ENCODE data around the gene CATSPER2.
"Not testable (repeated sequence)": the region's sequence is repeated elsewhere in the genome, so short reads cannot be mapped to it uniquely, and the experiment has no call there.

Gene CATSPER2

DNA sequence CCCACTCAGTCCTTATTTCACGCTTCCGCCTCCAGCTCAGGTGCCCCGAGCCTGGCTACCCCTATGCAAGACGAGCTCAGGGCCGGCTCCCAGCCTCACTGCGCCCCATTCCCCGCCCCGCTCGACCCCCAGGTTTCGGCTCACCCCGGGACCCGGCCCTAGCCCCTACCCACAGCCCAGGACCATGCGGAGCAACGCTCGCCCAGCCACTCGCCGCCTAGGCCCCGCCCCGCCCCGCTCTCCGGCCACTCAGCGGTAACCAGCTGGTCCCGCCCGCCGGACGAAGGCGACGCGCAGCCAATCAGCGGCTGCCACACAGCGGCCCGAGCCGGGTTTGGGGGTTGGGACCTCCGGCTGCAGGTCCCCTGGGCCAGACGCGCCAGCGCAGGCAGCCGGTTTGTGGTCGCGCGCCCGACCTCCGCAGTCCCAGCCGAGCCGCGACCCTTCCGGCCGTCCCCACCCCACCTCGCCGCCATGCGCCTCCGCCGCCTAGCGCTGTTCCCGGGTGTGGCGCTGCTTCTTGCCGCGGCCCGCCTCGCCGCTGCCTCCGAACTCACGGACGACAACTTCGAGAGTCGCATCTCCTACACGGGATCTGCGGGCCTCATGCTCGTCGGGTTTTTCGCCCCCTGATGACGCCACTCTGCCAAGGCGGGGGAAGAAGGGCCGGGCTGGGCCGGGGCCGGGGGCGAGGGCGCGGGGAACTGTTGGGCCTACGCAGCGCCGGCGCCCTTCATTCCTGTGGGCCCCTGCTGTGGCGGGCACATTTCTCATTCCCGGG, at the start of gene CATSPER2:
CATSPER2 (minus strand) TSS at position 196 of the 781 bp plus-strand sequence. CDS start 783 bp downstream, outside the sequence.
- no peak within 1 kb of the TSS for H3K4me3 Mint-ChIP-seq
- H3K36me3 Mint-ChIP-seq: peaks cover 18% of the 10 kb centered on the region
- no peaks in the 10 kb centered on the region for H3K4me1 Mint-ChIP-seq

DNA sequence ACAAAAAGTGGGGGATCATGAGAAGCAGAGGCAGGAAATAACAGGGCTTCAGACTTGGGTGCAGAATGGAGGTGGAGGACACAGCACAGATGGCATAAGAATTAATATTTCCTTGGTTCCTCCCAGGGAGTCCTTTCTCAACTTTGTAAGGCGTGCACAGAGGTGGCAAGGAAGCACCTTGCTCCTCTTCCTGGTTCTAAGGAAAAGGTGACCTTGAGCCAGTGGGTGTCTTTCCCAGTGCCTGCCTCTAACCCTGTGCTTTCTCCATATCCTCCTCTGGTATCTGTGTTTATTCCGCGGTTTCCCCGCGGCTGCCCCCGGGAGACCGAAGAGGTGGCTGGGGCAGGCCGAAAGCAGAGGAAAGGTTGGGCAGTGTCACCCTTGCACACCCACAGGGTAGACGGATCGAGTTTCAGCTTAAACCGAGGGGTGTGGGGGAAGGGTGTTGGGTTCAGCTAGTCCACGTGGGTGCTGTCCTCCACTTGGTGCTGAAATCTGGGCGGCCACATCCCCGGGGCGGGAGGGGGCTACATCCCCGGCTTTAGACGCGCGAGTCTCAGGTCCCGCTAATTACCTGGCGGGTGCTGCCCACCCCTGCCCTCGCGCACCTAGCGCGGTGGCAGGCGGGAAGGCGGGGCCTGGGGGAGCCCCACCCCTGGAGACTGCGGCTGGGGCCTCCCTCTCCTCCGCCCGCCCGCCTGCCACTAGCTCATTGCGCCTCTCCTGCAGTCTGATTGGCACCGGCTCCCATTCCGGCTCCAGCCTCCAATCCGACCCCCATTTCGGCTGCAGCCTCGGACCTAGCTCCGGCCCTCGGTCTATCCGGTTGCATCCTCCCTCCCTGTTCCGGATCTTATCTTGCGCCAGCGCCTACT, 44.7 kb upstream of the CATSPER2 start, which contains the start of gene CKMT1A:
CKMT1A (plus strand) TSS at position 712 of the 875 bp plus-strand sequence. CDS start 192 bp downstream, outside the sequence.
- H3K36me3 Mint-ChIP-seq, H3K4me1 Mint-ChIP-seq, H3K4me3 Mint-ChIP-seq, H3K27ac Mint-ChIP-seq, H3K9me3 Mint-ChIP-seq, H3K27me3 Mint-ChIP-seq: not testable (repeated sequence)

More for the DNA sequence above, at the start of gene CATSPER2:
- H3K27ac Mint-ChIP-seq: no peak within 1 kb of the TSS
- H3K9me3 Mint-ChIP-seq: no peaks in the 10 kb centered on the region
- no peaks in the 10 kb centered on the region for H3K27me3 Mint-ChIP-seq

DNA sequence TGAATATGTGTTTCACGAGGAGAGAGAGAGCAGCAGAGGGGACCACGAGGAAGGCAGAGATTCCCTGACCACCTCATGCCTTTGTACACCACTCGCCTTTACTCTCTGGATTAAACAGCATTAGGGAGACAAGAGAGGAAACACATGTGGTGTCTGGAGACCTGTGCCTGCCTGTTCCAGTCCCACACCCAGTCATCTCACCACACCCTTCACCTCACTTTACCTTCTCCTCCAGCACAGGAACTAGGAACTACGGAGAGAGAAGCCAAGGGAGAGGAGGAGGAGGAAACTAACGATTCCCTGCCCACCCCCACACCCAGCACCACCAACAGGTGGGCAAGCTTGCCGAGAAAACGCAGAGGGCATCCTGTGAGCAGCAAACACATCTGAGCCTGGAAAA, 44.0 kb upstream of the CATSPER2 start:
- not testable (repeated sequence) for H3K27me3 Mint-ChIP-seq, H3K36me3 Mint-ChIP-seq, H3K4me1 Mint-ChIP-seq, H3K9me3 Mint-ChIP-seq, H3K27ac Mint-ChIP-seq, H3K4me3 Mint-ChIP-seq

DNA sequence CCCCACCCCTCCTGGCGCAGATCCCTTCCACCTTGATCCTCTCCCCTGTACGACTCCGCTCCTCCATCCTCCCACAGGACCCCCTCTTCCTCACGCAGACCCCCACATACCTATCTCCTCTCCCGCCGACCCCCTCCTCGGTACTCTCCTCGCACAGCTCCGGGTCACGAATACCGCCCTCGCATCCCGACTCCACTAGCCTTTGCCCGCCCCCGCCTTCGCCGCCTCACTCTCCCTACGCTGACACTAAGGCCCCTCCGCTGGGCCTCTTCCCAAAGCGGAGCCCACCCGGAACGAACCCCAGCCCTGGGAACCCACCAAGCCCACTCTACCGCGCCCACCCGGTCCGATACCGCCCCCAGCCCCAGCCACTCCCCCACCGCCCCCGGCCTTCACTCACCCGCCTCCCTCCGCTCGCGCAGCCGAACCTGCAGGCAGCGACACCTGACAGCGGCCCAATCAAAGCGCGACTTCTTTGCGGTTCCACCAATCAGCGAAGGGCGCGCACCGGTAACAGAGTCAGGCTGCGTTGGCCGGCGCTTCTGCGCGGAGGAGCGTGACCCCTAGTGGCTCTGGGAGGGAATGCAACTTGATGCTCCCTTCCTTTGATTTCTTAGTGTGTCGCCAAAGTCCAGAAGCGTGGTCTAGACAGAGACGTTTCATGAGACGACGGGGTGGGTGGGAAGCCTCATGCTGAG, 41.1 kb upstream of the CATSPER2 start:
- not testable (repeated sequence) for H3K4me1 Mint-ChIP-seq, H3K36me3 Mint-ChIP-seq, H3K27me3 Mint-ChIP-seq, H3K27ac Mint-ChIP-seq, H3K4me3 Mint-ChIP-seq, H3K9me3 Mint-ChIP-seq

DNA sequence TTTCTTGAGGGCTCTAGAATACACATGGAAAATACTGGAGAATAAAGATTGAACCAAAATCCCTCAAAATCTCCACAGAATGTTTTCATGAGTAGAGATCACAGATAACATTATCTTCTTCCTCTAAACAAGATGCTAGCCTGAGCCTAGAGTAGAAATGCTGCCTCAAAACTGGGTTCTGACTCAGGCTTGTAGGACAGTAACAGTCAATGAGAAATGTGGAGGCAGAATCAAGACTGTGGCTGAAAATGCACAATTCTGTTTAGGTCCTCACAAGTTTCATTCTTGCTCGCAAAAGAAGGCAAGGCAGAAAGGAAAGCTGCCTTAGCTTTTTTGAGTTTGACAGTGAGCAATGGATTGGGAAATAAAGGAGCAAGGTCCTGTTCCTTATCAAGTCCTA, 25.5 kb upstream of the CATSPER2 start:
- not testable (repeated sequence) for H3K27me3 Mint-ChIP-seq, H3K4me1 Mint-ChIP-seq, H3K27ac Mint-ChIP-seq, H3K4me3 Mint-ChIP-seq, H3K9me3 Mint-ChIP-seq, H3K36me3 Mint-ChIP-seq

DNA sequence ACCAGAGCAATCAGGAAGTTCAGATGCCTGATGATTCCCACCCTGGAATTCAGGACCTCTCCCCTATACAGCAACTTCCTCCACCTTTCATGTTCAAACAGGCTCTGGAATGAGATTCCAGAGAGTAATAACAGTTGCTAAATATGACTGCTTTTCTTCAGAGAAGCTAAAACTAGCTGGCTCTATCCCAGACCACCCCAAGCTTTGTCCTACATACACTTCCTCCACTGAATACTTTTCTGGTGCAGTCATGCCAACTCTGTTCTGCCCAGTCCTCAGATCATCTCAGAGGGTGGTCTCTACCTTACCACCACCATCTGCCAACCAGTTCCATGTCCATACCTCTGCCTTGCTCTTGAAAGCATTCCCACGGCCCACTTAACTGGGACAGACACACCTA, 17.5 kb upstream of the CATSPER2 start:
- H3K4me1 Mint-ChIP-seq, H3K36me3 Mint-ChIP-seq, H3K27me3 Mint-ChIP-seq, H3K27ac Mint-ChIP-seq, H3K9me3 Mint-ChIP-seq, H3K4me3 Mint-ChIP-seq: not testable (repeated sequence)

DNA sequence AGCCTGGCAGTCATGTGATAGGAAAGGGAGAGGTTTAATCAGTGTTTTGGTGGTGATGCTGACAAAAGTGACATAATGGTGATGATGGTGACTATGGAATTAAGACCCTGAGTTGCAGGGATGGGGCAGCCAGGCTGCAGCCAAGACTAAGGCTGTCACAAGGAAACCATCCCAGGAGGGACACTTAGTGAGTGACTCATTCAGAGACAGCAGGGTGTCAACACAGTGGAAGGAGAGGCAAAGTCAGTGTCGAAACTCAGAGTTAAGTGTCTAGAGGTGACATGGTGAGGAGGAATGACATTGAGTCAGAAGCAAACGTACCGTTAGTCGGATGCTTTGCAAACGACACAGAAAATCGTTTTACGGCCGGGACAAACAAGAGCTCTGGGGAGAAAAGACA, 14.7 kb upstream of the CATSPER2 start:
- H3K36me3 Mint-ChIP-seq, H3K9me3 Mint-ChIP-seq, H3K27me3 Mint-ChIP-seq, H3K27ac Mint-ChIP-seq, H3K4me3 Mint-ChIP-seq, H3K4me1 Mint-ChIP-seq: not testable (repeated sequence)

DNA sequence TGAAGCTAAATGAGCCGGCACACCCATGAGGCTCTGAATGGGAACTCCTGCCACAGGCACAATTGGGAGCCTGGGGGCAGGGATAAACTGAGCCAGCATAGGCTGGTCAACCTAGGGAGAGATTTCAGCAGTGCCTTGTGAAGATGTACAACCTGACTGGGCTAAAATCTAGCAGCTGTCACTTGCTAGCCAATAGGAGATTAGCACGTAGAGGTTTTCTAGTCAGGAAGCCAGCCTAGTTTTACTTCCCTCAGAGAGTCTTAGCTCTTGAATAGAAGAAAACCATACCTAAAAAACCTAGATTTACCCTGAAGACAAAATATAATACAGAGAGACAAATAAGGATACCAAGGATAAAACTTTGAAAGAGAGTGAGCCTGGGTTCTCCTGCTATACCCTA, 13.6 kb upstream of the CATSPER2 start:
- H3K9me3 Mint-ChIP-seq, H3K27ac Mint-ChIP-seq, H3K27me3 Mint-ChIP-seq, H3K4me3 Mint-ChIP-seq, H3K4me1 Mint-ChIP-seq, H3K36me3 Mint-ChIP-seq: not testable (repeated sequence)

DNA sequence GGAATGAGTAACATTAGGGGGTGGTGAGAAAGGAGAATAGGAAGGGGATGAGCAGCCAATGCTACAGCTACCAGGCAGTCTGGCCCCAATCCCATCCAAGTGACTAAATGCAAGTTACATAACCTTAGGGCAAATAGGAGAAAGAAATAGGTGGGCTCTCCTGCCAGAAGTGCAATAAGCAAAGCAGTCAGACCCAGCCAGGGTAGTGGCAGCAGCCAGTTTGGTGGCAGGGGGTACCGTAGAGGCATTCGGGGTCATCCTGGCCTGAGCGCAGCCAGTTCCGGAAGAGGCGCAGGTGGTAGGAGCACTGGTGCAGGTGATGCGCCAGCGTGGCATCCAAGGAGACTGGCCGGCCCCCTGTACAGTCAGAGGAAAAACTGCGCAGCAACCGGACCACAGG, 11.1 kb upstream of the CATSPER2 start:
- not testable (repeated sequence) for H3K4me3 Mint-ChIP-seq, H3K27me3 Mint-ChIP-seq, H3K4me1 Mint-ChIP-seq, H3K9me3 Mint-ChIP-seq, H3K36me3 Mint-ChIP-seq, H3K27ac Mint-ChIP-seq

DNA sequence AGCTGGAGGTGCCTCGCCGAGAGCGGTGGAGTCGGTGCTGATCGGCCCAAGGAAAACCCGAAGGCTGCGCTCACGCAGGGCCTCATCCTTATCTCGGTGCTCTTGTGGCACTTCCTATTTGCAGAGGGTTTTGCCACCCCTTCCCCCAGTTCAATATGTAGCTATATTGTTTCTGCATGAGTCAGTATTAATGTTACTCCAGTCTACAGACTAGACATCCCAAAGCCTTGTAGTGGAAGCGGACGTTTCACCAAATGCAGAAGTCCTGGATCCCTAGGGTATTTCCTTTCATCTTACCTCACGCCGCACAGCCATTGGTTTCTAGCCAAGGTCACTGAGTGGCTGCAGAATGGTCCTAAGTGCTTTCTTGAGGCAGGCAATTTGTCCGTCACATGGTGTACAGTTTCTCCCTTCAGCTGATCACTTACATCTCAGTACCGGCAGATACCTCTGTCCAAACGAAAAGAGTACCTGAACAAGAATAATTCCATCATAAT, 834 bp upstream of the CATSPER2 start:
- H3K27ac Mint-ChIP-seq, H3K9me3 Mint-ChIP-seq, H3K4me1 Mint-ChIP-seq, H3K27me3 Mint-ChIP-seq, H3K4me3 Mint-ChIP-seq: not testable (repeated sequence)
- peaks cover 18% of the 10 kb centered on the region for H3K36me3 Mint-ChIP-seq

DNA sequence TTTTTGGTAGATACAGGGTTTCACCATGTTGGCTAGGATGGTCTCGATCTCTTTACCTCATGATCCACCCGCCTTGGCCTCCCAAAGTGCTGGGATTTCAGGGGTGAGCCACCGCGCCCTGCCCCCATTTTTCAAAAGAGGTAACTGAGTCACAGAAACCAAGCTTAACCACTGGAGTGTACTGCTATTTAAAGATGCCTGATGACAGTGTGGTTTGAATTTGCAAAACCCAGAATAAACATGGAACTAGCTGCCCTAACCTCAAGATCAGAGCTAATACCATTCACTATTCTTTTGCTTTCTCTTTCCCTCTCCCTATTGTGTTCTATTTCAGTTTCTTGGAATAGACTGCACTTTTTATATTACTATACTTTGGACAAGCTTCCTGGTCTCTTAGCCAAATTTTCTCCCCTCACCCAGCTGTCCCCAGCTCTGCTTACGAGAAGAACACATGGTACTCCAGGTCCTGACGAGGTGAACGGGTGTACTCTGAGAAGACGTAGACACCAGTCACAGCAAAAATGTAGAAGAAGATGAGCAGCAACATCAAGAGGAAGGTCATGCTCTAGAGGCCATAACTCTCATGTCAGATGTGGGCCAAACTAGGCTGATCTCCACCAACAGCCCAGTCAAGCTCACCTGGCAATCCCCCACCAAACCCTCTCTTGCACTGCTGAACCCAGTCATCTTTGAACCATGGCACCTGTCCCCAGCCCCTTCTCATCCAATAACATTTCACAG, 10.0 kb downstream of the CATSPER2 start:
- H3K27me3 Mint-ChIP-seq, H3K27ac Mint-ChIP-seq, H3K4me1 Mint-ChIP-seq: not testable (repeated sequence)

DNA sequence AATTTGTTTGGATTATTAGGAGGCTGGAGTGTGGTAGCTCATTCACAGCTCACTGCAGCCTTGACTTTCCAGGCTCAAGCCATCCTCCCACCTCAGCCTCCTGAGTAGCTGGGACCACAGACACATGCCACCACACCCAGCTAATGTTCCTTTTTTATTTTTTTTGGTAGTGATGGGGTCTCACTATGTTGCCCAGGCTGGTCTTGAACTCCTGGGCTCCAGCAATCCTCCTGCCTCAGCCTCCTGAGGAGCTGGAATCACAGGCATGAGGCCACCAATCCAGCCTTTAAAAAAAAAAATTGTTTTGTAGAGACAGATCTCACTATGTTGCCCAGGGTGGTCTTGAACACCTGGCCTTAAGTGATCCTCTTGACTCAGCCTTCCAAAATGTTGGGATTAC, 21.7 kb downstream of the CATSPER2 start:
- H3K9me3 Mint-ChIP-seq, H3K27me3 Mint-ChIP-seq, H3K36me3 Mint-ChIP-seq, H3K27ac Mint-ChIP-seq, H3K4me1 Mint-ChIP-seq, H3K4me3 Mint-ChIP-seq: not testable (repeated sequence)

More for the DNA sequence above, 10.0 kb downstream of the CATSPER2 start:
- H3K36me3 Mint-ChIP-seq, H3K4me3 Mint-ChIP-seq, H3K9me3 Mint-ChIP-seq: not testable (repeated sequence)

DNA sequence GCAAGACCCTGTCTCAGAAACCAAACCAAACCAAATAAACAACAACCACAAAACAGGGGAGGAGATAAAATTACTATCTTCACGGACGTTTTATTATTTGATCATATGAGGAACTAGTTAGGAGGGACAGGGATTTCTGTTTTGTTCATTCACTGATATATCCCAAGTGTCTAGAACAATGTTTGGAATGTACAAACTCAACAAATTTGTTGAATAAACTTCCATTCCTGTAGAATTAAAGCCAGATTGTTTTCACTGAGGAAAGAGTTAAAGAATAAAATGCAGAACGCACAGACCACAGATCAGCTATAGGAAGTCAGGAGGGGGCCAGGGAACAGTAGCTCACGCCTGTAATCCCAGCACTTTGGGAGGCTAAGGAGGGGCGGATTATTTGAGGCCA, 23.5 kb downstream of the CATSPER2 start:
- Mint-ChIP-seq H3K4me3 (no peak overlapping the region), H3K4me1 (no peaks in the 10 kb centered on the region), H3K27ac (no peak overlapping the region), H3K27me3 (peaks cover 2% of the 10 kb centered on the region), H3K36me3 (no peaks in the 10 kb centered on the region), H3K9me3 (no peaks in the 10 kb centered on the region)

DNA sequence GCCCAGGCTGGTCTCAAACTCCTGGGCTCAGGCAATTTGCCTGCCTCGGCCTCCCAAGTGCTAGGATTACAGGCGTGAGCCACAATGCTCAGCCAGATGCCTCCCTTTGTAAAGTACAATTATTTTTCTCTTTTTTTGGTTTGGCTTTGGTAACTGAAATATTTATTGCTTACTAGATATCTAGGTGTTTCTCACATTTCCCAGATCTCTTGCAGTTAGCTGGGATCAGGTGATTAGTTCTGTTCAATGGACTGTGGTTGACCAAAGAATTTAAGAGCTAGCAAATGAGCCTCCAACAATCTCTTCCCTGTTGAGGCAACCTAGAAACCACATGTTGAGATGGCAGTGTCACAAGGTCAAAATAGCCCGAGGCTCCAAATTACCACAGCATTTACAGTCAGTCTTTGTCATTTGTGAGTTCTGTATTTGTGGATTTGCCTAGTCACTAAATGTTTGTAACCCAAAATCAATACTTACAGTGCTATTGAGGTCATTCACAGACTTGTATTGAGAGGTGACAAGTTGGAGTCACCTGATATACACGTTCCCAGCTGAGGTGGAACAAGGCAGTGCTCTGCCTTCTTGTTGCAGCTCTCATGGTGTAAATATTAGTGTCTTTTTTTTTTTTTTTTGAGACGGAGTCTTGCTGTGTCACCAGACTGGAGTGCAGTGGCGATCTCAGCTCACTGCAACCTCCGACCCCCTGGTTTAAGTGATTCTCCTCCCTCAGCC, 26.4 kb downstream of the CATSPER2 start:
- not testable (repeated sequence) for H3K27ac Mint-ChIP-seq, H3K36me3 Mint-ChIP-seq, H3K4me3 Mint-ChIP-seq, H3K9me3 Mint-ChIP-seq, H3K4me1 Mint-ChIP-seq, H3K27me3 Mint-ChIP-seq

DNA sequence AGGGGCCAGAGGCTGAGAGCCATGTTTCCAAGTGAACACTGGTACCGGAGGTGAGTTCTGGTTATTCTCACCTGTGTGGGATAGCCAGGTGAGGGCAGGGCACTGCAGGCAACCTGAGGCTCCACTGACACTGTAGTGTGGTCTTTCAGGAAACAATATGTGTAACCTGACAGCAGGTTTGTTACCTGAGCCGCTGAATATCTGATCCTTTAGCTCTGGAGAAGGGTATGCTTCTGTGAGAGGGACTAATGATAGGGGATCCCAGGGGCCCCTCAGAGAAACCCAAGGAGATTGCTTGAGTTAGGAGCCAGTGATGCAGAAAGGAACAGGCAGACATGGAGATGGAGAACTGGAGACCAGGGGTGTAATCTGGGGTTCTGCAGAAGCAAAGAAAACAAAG, 29.9 kb downstream of the CATSPER2 start, which contains the start of gene STRC:
STRC (minus strand) TSS at position 101 of the 400 bp plus-strand sequence; CDS start at position 23, 78 bp downstream.
- not testable (repeated sequence) for H3K9me3 Mint-ChIP-seq, H3K36me3 Mint-ChIP-seq, H3K4me3 Mint-ChIP-seq, H3K27ac Mint-ChIP-seq, H3K4me1 Mint-ChIP-seq, H3K27me3 Mint-ChIP-seq
